Neuronal stem cell (in vitro differentiated cells): ENCODE measurements around the gene MED12L.

Experiments
- DNase-seq: peaks from one replicate; pipeline ENCODE4 v3.0.0-alpha.2; 2013; ENCODE audit warnings: low spot score
- H2AFZ ChIP-seq: one replicate; pipeline ENCODE4 v1.6.1; 2013; ENCODE audit warnings: mild to moderate bottlenecking, low read length, inconsistent platforms
- H2AK5ac ChIP-seq: 2 replicates; pipeline ENCODE4 v1.6.1; 2013; ENCODE audit warnings: low read depth, mild to moderate bottlenecking, inconsistent platforms, low read length, moderate library complexity, mixed read lengths
- H2BK120ac ChIP-seq: 2 replicates; pipeline ENCODE4 v1.6.1; 2013; ENCODE audit warnings: low read depth, mild to moderate bottlenecking, inconsistent platforms, low read length, moderate library complexity, mixed read lengths
- H2BK12ac ChIP-seq: one replicate; pipeline ENCODE4 v1.6.1; 2013; ENCODE audit warnings: low read length, inconsistent platforms
- H2BK15ac ChIP-seq: 2 replicates; pipeline ENCODE4 v1.6.1; 2013; ENCODE audit warnings: mild to moderate bottlenecking, low read length, inconsistent platforms, mixed read lengths
- H2BK5ac ChIP-seq: one replicate; pipeline ENCODE4 v1.6.1; 2013; ENCODE audit warnings: inconsistent platforms, mild to moderate bottlenecking, low read length, moderate library complexity
- H3K14ac ChIP-seq: one replicate; pipeline ENCODE4 v1.6.1; 2013; ENCODE audit warnings: low read length, inconsistent platforms
- H3K18ac ChIP-seq: 2 replicates; pipeline ENCODE4 v1.6.1; 2013; ENCODE audit warnings: low read length, inconsistent platforms
- H3K23ac ChIP-seq: 2 replicates; pipeline ENCODE4 v1.6.1; 2013; ENCODE audit warnings: low read depth, mild to moderate bottlenecking, mixed read lengths, low read length, inconsistent platforms; ENCODE audit not compliant: poor library complexity
- H3K27ac ChIP-seq: replicated peaks from 3 replicates; pipeline ENCODE4 v1.5.1; 2013; ENCODE audit warnings: low read length, inconsistent platforms
- H3K27me3 ChIP-seq, 3 experiments: 2 replicates each; pipeline ENCODE4 v1.6.1; 2013; ENCODE audit warnings: low read length in 3 of 3, mild to moderate bottlenecking in 2 of 3, inconsistent platforms in 1 of 3, low read depth in 1 of 3, mixed read lengths in 1 of 3, moderate library complexity in 1 of 3; ENCODE audit not compliant: control insufficient read depth in 3 of 3, insufficient read depth in 3 of 3
- H3K36me3 ChIP-seq, 2 donors: replicated peaks in 1 of 2; 2 replicates each; pipeline ENCODE4 v1.6.1; 2013; ENCODE audit warnings: low read length in 2 of 2; ENCODE audit not compliant: control insufficient read depth in 2 of 2, insufficient read depth in 2 of 2
- H3K4ac ChIP-seq: 2 replicates; pipeline ENCODE4 v1.6.1; 2013; ENCODE audit warnings: inconsistent platforms, mild to moderate bottlenecking, low read length, moderate library complexity
- H3K4me1 ChIP-seq, 2 donors: 1 replicate in 1 of 2; 2 replicates in 1 of 2; pipeline ENCODE4 v1.6.1; 2013; ENCODE audit warnings: low read length in 2 of 2, low read depth in 1 of 2; ENCODE audit not compliant: control insufficient read depth in 2 of 2, insufficient read depth in 1 of 2
- H3K4me2 ChIP-seq: one replicate; pipeline ENCODE4 v1.6.1; 2013; ENCODE audit warnings: mild to moderate bottlenecking, low read length, inconsistent platforms; ENCODE audit not compliant: insufficient read depth, poor library complexity, severe bottlenecking
- H3K4me3 ChIP-seq, 2 donors: 2 replicates each; pipeline ENCODE4 v1.5.1; 2013; ENCODE audit warnings: low read length in 2 of 2, mild to moderate bottlenecking in 2 of 2, inconsistent platforms in 1 of 2, moderate library complexity in 1 of 2
- H3K79me1 ChIP-seq: one replicate; pipeline ENCODE4 v1.6.1; 2013; ENCODE audit warnings: low read depth, mild to moderate bottlenecking, inconsistent platforms, low read length, moderate library complexity
- H3K9ac ChIP-seq: one replicate; pipeline ENCODE4 v1.6.1; 2013; ENCODE audit warnings: mild to moderate bottlenecking, low read depth, low read length, inconsistent platforms; ENCODE audit not compliant: poor library complexity
- H3K9me3 ChIP-seq, 2 donors: replicated peaks in 1 of 2; 2 replicates each; pipeline versions ENCODE3 to v1.6.1; 2013; ENCODE audit warnings: low read length in 2 of 2, mild to moderate bottlenecking in 2 of 2, inconsistent platforms in 1 of 2, low read depth in 1 of 2, mixed read lengths in 1 of 2, moderate library complexity in 1 of 2; ENCODE audit not compliant: control insufficient read depth in 2 of 2, insufficient read depth in 1 of 2
- H4K8ac ChIP-seq: one replicate; pipeline ENCODE4 v1.6.1; 2013; ENCODE audit warnings: low read depth, mild to moderate bottlenecking, inconsistent platforms, low read length, moderate library complexity
- H4K91ac ChIP-seq: one replicate; pipeline ENCODE4 v1.6.1; 2013; ENCODE audit warnings: low read length, low read depth, mild to moderate bottlenecking, inconsistent platforms; ENCODE audit not compliant: poor library complexity
- WGBS, 2 donors: extraction: QIAGEN DNeasy Blood & Tissue Kit; methylation state at CpG; one replicate each; pipeline ENCODE4 v1.1.7; 2013; ENCODE audit warnings: missing lambda C conversion rate in 2 of 2, mixed read lengths in 1 of 2; ENCODE audit not compliant: insufficient read length in 2 of 2, insufficient replicate concordance in 1 of 2; ENCODE audit errors: extremely low coverage in 2 of 2; 5-methylcytosine and 5-hydroxymethylcytosine counted together

Gene MED12L

GRCh38 chr3:151209654-151210053 is 124.2 kb downstream of the MED12L start:
- no peak overlapping the region for H3K18ac ChIP-seq
- no peak overlapping the region for H2BK12ac ChIP-seq
- H2BK5ac ChIP-seq, result no peak overlapping the region
- no peaks in the 10 kb centered on the region for H3K79me1 ChIP-seq
- H2AK5ac ChIP-seq, result no peak overlapping the region
- H2BK120ac ChIP-seq, result no peak overlapping the region
- H3K9me3 ChIP-seq, result no peaks in the 10 kb centered on the region
- H3K14ac ChIP-seq, result no peak overlapping the region
- no peak overlapping the region for H3K9ac ChIP-seq
- H4K91ac ChIP-seq, result no peak overlapping the region
- no peak overlapping the region for H3K4me2 ChIP-seq
- H3K23ac ChIP-seq, result no peak overlapping the region
- H3K4me1 ChIP-seq, result peaks cover 0 to 4% of the 10 kb centered on the region in 2 donors
- no peak overlapping the region for H2BK15ac ChIP-seq
- no peak for DNase-seq
- H3K27ac ChIP-seq, result no peak overlapping the region
- H2AFZ ChIP-seq, result no peak overlapping the region
- no peak overlapping the region for H3K4me3 ChIP-seq
- no peak overlapping the region for H3K4ac ChIP-seq
- H3K36me3 ChIP-seq, result no peaks in the 10 kb centered on the region
- no CpG with 5 or more reads among the region's 3 CpGs for WGBS, 2 donors
- no peaks in the 10 kb centered on the region for H3K27me3 ChIP-seq
- no peak overlapping the region for H4K8ac ChIP-seq

GRCh38 chr3:151210676-151211381 is 125.4 kb downstream of the MED12L start:
- H4K8ac ChIP-seq, result no peak overlapping the region
- no peaks in the 10 kb centered on the region for H3K9me3 ChIP-seq
- H2BK15ac ChIP-seq, result no peak overlapping the region
- no peak overlapping the region for H3K4me2 ChIP-seq
- H3K79me1 ChIP-seq, result no peaks in the 10 kb centered on the region
- H2BK120ac ChIP-seq, result no peak overlapping the region
- no peak overlapping the region for H3K18ac ChIP-seq
- no peak overlapping the region for H2BK12ac ChIP-seq
- no peak overlapping the region for H3K4ac ChIP-seq
- no peak overlapping the region for H2AFZ ChIP-seq
- no peak overlapping the region for H2AK5ac ChIP-seq
- WGBS, 2 donors, result no CpG with 5 or more reads among the region's 4 CpGs
- H3K27ac ChIP-seq, result no peak overlapping the region
- H2BK5ac ChIP-seq, result no peak overlapping the region
- peaks cover 0 to 4% of the 10 kb centered on the region in 2 donors for H3K4me1 ChIP-seq
- H4K91ac ChIP-seq, result no peak overlapping the region
- H3K14ac ChIP-seq, result no peak overlapping the region
- H3K27me3 ChIP-seq, result no peaks in the 10 kb centered on the region
- no peak overlapping the region for H3K9ac ChIP-seq
- no peaks in the 10 kb centered on the region for H3K36me3 ChIP-seq
- DNase-seq, result no peak
- no peak overlapping the region for H3K23ac ChIP-seq
- H3K4me3 ChIP-seq, result no peak overlapping the region

- Histone ChIP-seq H3K36me3 (no peaks in the 10 kb centered on the region), H3K14ac (no peak overlapping the region), H3K27me3 (no peaks in the 10 kb centered on the region), H2BK15ac (no peak overlapping the region), H3K4me2 (no peak overlapping the region), H3K18ac (no peak overlapping the region), H2BK12ac (no peak overlapping the region), H3K4me3 (no peak overlapping the region), H3K23ac (no peak overlapping the region), H3K79me1 (no peaks in the 10 kb centered on the region), H4K91ac (no peak overlapping the region), H3K4me1 (peaks cover 0 to 4% of the 10 kb centered on the region in 2 donors), H4K8ac (no peak overlapping the region), H3K9ac (no peak overlapping the region), H2BK120ac (no peak overlapping the region), H3K9me3 (no peaks in the 10 kb centered on the region), H3K4ac (no peak overlapping the region), H2AK5ac (no peak overlapping the region), H3K27ac (no peak overlapping the region), H2AFZ (no peak overlapping the region), H2BK5ac (no peak overlapping the region)
- no peak for DNase-seq
- WGBS, 2 donors, result no CpG with 5 or more reads among the region's 4 CpGs
These were observed 127.7 kb downstream of the MED12L start for GRCh38 chr3:151213151-151213550.

GRCh38 chr3:151213881-151214280 is 128.4 kb downstream of the MED12L start:
- WGBS, 2 donors, result no CpG with 5 or more reads among the region's 5 CpGs
- no peaks in the 10 kb centered on the region for H3K27me3 ChIP-seq

More at GRCh38 chr3:151213881-151214280, 128.4 kb downstream of the MED12L start:
- no peaks in the 10 kb centered on the region for H3K36me3 ChIP-seq
- H3K14ac ChIP-seq, result no peak overlapping the region
- no peak for DNase-seq
- no peak overlapping the region for H3K4ac ChIP-seq
- no peaks in the 10 kb centered on the region for H3K79me1 ChIP-seq
- no peak overlapping the region for H2AFZ ChIP-seq
- H2BK5ac ChIP-seq, result no peak overlapping the region
- no peak overlapping the region for H3K27ac ChIP-seq
- H2BK120ac ChIP-seq, result no peak overlapping the region
- peaks cover 0 to 4% of the 10 kb centered on the region in 2 donors for H3K4me1 ChIP-seq
- no peak overlapping the region for H2BK15ac ChIP-seq
- no peak overlapping the region for H3K9ac ChIP-seq
- H4K91ac ChIP-seq, result no peak overlapping the region
- no peak overlapping the region for H2AK5ac ChIP-seq
- no peak overlapping the region for H2BK12ac ChIP-seq
- no peak overlapping the region for H3K4me2 ChIP-seq
- no peak overlapping the region for H3K4me3 ChIP-seq
- no peak overlapping the region for H3K23ac ChIP-seq
- H3K18ac ChIP-seq, result no peak overlapping the region
- no peak overlapping the region for H4K8ac ChIP-seq
- no peaks in the 10 kb centered on the region for H3K9me3 ChIP-seq
